ENCODE data around the gene NCKAP5L.
"Not testable (repeated sequence)": the region's sequence is repeated elsewhere in the genome, so short reads cannot be mapped to it uniquely, and the experiment has no call there.

Gene NCKAP5L

DNA sequence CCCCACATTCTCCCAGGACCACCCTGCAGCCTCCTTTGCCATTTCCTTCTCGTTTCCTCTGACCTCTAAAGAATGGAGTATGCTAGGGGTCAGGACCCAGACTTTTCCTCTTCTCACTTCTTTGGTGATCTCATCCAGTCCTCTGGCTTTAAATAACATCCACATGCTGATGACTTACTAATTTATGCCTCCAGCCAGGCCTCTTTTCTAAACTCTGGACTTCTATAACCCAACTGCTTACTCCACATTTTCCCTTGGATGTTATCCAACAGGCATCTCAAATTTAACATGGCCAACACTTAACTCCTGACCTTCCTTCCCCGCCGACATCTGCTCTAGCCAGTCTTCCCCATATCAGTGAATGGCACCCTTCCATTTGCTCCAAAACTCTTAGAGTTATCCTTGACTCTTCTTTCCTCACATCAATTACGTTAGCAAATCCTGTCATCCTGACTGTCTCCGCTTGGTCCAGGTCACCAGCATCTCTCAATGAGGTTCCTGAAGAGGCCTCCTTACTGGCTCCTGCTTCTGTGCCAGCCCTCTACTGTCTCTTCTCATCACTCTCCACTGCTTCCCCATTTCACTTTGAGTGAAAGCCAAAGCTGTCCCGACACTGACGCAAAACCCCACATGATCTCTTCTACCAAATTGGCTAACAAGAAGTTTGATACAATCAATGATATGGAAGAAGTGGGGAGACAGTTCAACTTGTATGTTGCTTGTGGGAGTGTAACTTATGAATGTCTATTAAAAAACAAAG is 44.1 kb downstream of the NCKAP5L start:
- Histone ChIP-seq H3K9me3 (ENCODE audit: control insufficient read depth, low read length) (no peaks in the 10 kb centered on the region), H3K36me3 (ENCODE audit: control insufficient read depth, insufficient read depth, low read length) (no peaks in the 10 kb centered on the region), H3K4me1 (ENCODE audit: control insufficient read depth, insufficient read depth, low read length, poor library complexity, severe bottlenecking) (no peaks in the 10 kb centered on the region), H3K27me3 (replicated peaks; ENCODE audit: control insufficient read depth, insufficient read depth, low read length, poor library complexity, severe bottlenecking) (no peaks in the 10 kb centered on the region), H3K4me3 (ENCODE audit: insufficient read depth, low read depth, low read length, poor library complexity, severe bottlenecking) (no peak overlapping the region), H3K27ac (ENCODE audit: insufficient read depth, low read length, poor library complexity, severe bottlenecking) (no peak overlapping the region)
- DNase-seq = no peak

DNA sequence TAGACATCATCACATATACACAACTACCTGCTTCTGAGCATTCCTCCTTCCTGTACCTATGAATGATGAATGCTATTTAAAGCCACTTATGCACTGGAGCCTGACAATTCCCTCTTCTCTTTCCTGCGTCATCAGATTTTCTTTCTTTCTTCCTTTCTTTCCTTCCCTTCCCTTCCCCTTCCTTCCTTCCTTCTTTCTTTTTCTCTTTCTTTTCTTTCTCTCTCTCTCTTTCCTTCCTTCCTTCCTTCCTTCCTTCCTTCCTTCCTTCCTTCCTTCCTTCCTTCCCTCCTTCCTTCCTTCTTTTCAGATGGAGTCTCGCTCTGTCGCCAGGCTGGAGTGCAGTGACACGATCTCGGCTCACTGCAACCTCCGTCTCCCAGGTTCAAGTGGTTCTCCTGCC is 47.3 kb downstream of the NCKAP5L start:
- H3K36me3 ChIP-seq (ENCODE audit: control insufficient read depth, insufficient read depth, low read length); H3K27me3 ChIP-seq (replicated peaks; ENCODE audit: control insufficient read depth, insufficient read depth, low read length, poor library complexity, severe bottlenecking); H3K4me3 ChIP-seq (ENCODE audit: insufficient read depth, low read depth, low read length, poor library complexity, severe bottlenecking); H3K9me3 ChIP-seq (ENCODE audit: control insufficient read depth, low read length); H3K27ac ChIP-seq (ENCODE audit: insufficient read depth, low read length, poor library complexity, severe bottlenecking); H3K4me1 ChIP-seq (ENCODE audit: control insufficient read depth, insufficient read depth, low read length, poor library complexity, severe bottlenecking); DNase-seq: not testable (repeated sequence)

DNA sequence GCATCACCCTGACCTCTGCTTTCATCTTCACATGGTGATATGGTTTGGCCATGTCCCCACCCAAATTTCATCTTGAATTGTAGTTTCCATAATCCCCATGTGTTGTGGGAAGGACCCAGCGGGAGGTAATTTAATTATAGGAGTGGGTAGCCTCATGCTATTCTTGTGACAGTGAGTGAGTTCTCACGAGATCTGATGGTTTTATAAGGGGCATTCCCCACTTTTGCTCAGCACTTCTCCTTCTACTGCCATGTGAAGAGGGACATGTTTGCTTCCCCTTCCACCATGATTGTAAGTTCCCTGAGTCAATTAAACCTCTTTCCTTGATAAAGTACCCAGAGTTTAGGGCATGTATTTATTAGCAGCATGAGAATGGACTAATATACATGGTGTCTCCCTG is 48.6 kb downstream of the NCKAP5L start:
- H3K27ac ChIP-seq (ENCODE audit: insufficient read depth, low read length, poor library complexity, severe bottlenecking) = no peak overlapping the region
- H3K4me1 ChIP-seq (ENCODE audit: control insufficient read depth, insufficient read depth, low read length, poor library complexity, severe bottlenecking) = peaks cover 6% of the 10 kb centered on the region
- no peak overlapping the region for H3K4me3 ChIP-seq (ENCODE audit: insufficient read depth, low read depth, low read length, poor library complexity, severe bottlenecking)
- no peaks in the 10 kb centered on the region for H3K9me3 ChIP-seq (ENCODE audit: control insufficient read depth, low read length)
- H3K27me3 ChIP-seq (replicated peaks; ENCODE audit: control insufficient read depth, insufficient read depth, low read length, poor library complexity, severe bottlenecking) = no peaks in the 10 kb centered on the region
- no peaks in the 10 kb centered on the region for H3K36me3 ChIP-seq (ENCODE audit: control insufficient read depth, insufficient read depth, low read length)
- no peak for DNase-seq

DNA sequence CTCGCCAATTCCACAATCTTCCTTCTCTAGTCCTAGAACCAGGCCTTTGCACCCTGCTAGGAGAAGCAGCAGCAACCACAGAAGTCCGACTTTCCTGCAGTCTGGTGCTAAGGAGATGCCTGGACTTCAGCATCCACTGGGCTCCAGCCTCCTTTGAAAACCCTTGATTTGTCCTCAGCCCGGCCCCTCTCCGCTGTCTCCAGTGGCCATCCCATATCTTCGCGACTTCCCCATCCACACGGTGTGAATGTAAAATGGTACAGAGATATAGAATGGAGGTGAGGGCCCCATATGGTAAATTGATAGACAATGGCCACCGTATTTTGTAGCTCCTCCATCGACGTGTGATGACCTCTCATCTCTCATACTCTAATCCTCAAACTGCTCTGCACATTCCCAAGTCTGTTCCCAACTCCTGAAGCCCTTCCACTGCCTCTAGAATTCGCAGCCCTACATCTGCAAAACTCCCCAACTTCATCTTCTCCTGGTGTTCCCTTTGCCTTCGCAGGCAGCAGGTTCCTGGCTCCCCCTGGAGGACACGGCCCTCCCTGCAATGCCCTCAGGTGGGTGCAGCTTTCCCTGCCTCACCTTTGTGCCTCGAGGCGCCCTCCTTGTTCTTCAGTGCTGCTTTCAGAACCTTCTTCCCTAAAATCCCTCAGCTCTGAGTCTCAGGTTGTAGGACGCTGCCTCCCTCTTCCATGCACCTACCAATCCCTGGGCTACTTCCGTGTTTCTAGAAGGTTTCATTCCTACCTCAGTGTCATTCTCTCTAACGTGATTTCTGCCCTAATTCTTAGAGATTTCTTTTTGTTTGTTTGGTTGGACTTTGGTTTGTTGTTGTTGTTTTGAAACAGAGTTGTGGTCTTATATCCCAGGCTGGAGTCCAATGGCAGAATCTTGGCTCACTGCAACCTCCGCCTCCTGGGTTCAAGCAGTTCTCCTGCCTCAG is 50.1 kb downstream of the NCKAP5L start:
- Histone ChIP-seq H3K4me3 (ENCODE audit: insufficient read depth, low read depth, low read length, poor library complexity, severe bottlenecking) (no peak overlapping the region), H3K27me3 (replicated peaks; ENCODE audit: control insufficient read depth, insufficient read depth, low read length, poor library complexity, severe bottlenecking) (no peaks in the 10 kb centered on the region), H3K27ac (ENCODE audit: insufficient read depth, low read length, poor library complexity, severe bottlenecking) (no peak overlapping the region), H3K36me3 (ENCODE audit: control insufficient read depth, insufficient read depth, low read length) (no peaks in the 10 kb centered on the region), H3K4me1 (ENCODE audit: control insufficient read depth, insufficient read depth, low read length, poor library complexity, severe bottlenecking) (peaks cover 6% of the 10 kb centered on the region), H3K9me3 (ENCODE audit: control insufficient read depth, low read length) (no peaks in the 10 kb centered on the region)
- DNase-seq = peak; percentile 50 to 66 (median 54)

DNA sequence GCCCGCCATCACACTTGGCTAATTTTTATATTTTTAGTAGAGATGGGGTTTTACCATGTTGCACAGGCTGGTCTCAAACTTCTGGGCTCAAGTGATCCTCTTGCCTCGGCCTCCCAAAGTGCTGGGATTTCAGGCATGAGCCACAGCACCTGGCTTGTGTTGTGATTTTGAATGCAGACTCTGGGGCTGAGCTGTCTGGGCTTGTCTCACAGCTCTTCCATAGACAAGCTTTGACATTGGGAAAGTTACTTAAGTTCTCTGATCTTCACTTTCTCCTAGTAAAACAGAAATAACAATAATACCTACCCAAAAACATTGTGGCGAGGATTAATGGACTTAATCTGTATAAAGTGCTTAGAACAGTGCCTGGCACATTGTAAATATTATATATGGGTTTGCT is 50.9 kb downstream of the NCKAP5L start:
- H3K27me3 ChIP-seq (replicated peaks; ENCODE audit: control insufficient read depth, insufficient read depth, low read length, poor library complexity, severe bottlenecking) = no peaks in the 10 kb centered on the region
- DNase-seq = no peak

DNA sequence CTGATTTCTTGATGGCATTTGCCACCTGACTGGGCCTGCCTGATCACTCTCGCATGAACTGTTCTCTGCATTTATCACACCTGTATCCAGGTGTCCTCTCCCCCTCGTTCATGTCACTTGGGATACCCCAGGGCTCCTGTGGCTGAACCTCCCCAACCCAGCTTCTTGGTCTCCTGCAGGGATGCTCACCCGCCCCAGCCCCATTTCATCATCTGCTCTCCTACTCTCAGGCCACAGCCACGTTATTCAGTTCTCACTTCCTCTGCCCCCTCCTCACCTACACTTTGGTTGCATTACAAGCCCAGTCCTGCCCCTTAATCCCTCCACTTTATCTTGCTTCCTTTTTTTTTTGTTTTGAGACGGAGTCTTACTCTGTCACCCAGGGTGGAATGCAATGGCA is 51.4 kb downstream of the NCKAP5L start:
- no peak for DNase-seq
- Histone ChIP-seq H3K36me3 (ENCODE audit: control insufficient read depth, insufficient read depth, low read length) (no peaks in the 10 kb centered on the region), H3K27me3 (replicated peaks; ENCODE audit: control insufficient read depth, insufficient read depth, low read length, poor library complexity, severe bottlenecking) (no peaks in the 10 kb centered on the region), H3K27ac (ENCODE audit: insufficient read depth, low read length, poor library complexity, severe bottlenecking) (no peak overlapping the region), H3K4me1 (ENCODE audit: control insufficient read depth, insufficient read depth, low read length, poor library complexity, severe bottlenecking) (peaks cover 6% of the 10 kb centered on the region), H3K4me3 (ENCODE audit: insufficient read depth, low read depth, low read length, poor library complexity, severe bottlenecking) (no peak overlapping the region), H3K9me3 (ENCODE audit: control insufficient read depth, low read length) (no peaks in the 10 kb centered on the region)

More for the DNA sequence above, 50.9 kb downstream of the NCKAP5L start:
- Histone ChIP-seq H3K27ac (ENCODE audit: insufficient read depth, low read length, poor library complexity, severe bottlenecking) (no peak overlapping the region), H3K36me3 (ENCODE audit: control insufficient read depth, insufficient read depth, low read length) (no peaks in the 10 kb centered on the region), H3K4me1 (ENCODE audit: control insufficient read depth, insufficient read depth, low read length, poor library complexity, severe bottlenecking) (peaks cover 6% of the 10 kb centered on the region), H3K4me3 (ENCODE audit: insufficient read depth, low read depth, low read length, poor library complexity, severe bottlenecking) (no peak overlapping the region), H3K9me3 (ENCODE audit: control insufficient read depth, low read length) (no peaks in the 10 kb centered on the region)

DNA sequence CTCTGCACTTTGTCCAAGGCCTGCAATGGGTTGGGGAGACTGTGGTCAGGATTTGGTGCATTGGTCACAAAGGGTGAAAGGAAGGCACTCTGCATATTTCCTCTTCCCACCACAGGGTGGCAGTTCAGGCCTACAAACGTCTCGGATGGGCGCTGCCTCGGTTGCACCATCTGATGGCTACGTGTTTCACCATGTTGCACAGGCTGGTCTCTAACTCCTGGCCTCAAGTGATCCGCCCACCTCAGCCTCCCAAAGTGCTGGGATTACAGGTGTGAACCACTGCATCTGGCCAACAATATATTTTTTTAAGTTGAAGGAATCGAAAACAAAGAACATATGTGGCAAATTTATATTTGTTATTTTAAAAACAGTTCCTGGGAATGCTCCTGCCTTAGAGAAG is 51.8 kb downstream of the NCKAP5L start:
- Histone ChIP-seq H3K4me1 (ENCODE audit: control insufficient read depth, insufficient read depth, low read length, poor library complexity, severe bottlenecking) (peaks cover 6% of the 10 kb centered on the region), H3K4me3 (ENCODE audit: insufficient read depth, low read depth, low read length, poor library complexity, severe bottlenecking) (no peak overlapping the region), H3K9me3 (ENCODE audit: control insufficient read depth, low read length) (no peaks in the 10 kb centered on the region), H3K36me3 (ENCODE audit: control insufficient read depth, insufficient read depth, low read length) (no peaks in the 10 kb centered on the region), H3K27me3 (replicated peaks; ENCODE audit: control insufficient read depth, insufficient read depth, low read length, poor library complexity, severe bottlenecking) (no peaks in the 10 kb centered on the region), H3K27ac (ENCODE audit: insufficient read depth, low read length, poor library complexity, severe bottlenecking) (no peak overlapping the region)
- peak in 1 of 3 donors; percentile 23 for DNase-seq

DNA sequence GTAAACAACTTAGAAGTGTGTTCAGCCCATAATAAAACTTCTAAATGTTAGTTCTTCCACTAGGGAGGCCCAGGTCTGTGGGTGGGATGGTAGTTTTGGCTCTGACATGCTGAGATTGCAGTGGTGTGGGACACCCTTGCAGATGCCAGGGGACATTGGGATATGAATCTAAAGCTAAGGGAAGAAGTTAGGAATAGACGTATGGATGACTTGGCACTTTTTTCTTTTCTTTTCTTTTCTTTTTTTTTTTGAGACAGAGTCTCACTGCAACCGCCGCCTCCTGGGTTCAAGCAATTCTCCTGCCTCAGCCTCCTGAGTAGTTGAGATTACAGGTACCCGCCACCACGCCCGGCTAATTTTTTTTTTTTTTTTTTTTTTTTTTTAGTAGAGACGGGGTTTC is 55.1 kb downstream of the NCKAP5L start:
- H3K27me3 ChIP-seq (replicated peaks; ENCODE audit: control insufficient read depth, insufficient read depth, low read length, poor library complexity, severe bottlenecking); H3K4me3 ChIP-seq (ENCODE audit: insufficient read depth, low read depth, low read length, poor library complexity, severe bottlenecking); H3K27ac ChIP-seq (ENCODE audit: insufficient read depth, low read length, poor library complexity, severe bottlenecking); H3K36me3 ChIP-seq (ENCODE audit: control insufficient read depth, insufficient read depth, low read length); H3K4me1 ChIP-seq (ENCODE audit: control insufficient read depth, insufficient read depth, low read length, poor library complexity, severe bottlenecking); DNase-seq; H3K9me3 ChIP-seq (ENCODE audit: control insufficient read depth, low read length): not testable (repeated sequence)

DNA sequence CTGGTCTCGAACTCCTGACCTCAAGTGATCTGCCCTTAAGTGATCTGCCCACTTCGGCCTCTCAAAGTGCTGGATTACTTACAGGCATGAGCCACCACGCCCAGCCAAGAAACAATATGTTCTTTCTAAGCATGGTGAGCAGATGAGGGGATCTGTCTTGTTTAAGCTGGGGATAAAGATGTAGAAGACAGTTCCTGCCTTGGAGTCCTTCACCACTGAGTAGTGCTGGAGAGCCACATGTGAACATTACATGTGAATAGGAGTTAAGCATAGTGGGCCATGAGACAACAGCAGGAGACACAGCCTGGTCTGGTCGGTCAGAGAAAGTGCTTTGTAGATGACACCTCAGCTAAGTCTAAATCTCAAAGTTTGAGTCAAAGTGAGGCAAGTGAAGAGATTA is 60.9 kb downstream of the NCKAP5L start:
- peaks cover 13% of the 10 kb centered on the region for H3K36me3 ChIP-seq (ENCODE audit: control insufficient read depth, insufficient read depth, low read length)
- no peak overlapping the region for H3K4me3 ChIP-seq (ENCODE audit: insufficient read depth, low read depth, low read length, poor library complexity, severe bottlenecking)
- no peak for DNase-seq
- no peaks in the 10 kb centered on the region for H3K9me3 ChIP-seq (ENCODE audit: control insufficient read depth, low read length)
- no peaks in the 10 kb centered on the region for H3K27me3 ChIP-seq (replicated peaks; ENCODE audit: control insufficient read depth, insufficient read depth, low read length, poor library complexity, severe bottlenecking)
- H3K27ac ChIP-seq (ENCODE audit: insufficient read depth, low read length, poor library complexity, severe bottlenecking) = no peak overlapping the region
- peaks cover 26% of the 10 kb centered on the region for H3K4me1 ChIP-seq (ENCODE audit: control insufficient read depth, insufficient read depth, low read length, poor library complexity, severe bottlenecking)

DNA sequence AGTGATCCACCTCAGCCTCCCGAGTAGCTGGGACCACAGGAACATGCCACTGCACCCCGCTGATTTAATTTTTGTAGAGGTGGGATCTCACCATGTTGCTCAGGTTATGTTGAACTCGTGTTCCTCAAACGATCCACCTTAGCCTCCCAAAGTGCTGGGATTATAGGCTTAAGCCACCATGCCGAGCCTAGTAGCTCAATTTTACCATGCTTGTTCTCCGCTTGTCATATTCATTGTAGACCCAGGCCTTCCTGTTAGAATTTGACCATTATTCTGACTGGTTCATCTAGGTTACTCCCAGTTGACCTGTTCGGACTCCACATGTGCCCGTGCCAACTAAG is 62.1 kb downstream of the NCKAP5L start:
- no peaks in the 10 kb centered on the region for H3K9me3 ChIP-seq (ENCODE audit: control insufficient read depth, low read length)
- H3K4me1 ChIP-seq (ENCODE audit: control insufficient read depth, insufficient read depth, low read length, poor library complexity, severe bottlenecking) = peaks cover 34% of the 10 kb centered on the region
- no peak for DNase-seq
- H3K36me3 ChIP-seq (ENCODE audit: control insufficient read depth, insufficient read depth, low read length) = peaks cover 26% of the 10 kb centered on the region
- no peak overlapping the region for H3K27ac ChIP-seq (ENCODE audit: insufficient read depth, low read length, poor library complexity, severe bottlenecking)
- no peak overlapping the region for H3K4me3 ChIP-seq (ENCODE audit: insufficient read depth, low read depth, low read length, poor library complexity, severe bottlenecking)
- H3K27me3 ChIP-seq (replicated peaks; ENCODE audit: control insufficient read depth, insufficient read depth, low read length, poor library complexity, severe bottlenecking) = no peaks in the 10 kb centered on the region
